ENCODE measurements around the gene MRPL12.

Gene MRPL12

GRCh38 chr17:81703747-81704654 lies 834 bp downstream of the MRPL12 start:
- DNase-seq, result peak; percentile 31

GRCh38 chr17:81705518-81706231 lies 2.5 kb downstream of the MRPL12 start:
- no peak for DNase-seq

DNA sequence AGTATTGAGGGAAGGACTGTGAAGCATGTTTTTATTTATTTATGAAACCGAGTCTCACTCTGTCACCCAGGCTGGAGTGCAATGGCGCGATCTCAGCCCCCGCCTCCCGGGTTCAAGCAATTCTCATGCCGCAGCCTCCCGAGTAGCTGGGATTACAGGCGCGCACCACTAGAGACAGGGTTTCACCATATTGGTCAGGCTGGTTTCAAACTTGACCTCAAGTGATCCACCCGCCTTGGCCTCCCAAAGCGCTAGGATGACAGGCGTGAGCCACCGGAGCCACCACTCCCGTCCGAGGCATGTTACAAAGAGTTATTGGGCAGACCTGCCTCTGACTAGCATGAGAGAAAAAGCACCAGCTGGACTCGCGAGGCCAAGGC lies 3.1 kb downstream of the MRPL12 start:
- DNase-seq, result no peak

GRCh38 chr17:81706757-81707624 lies 3.8 kb downstream of the MRPL12 start:
- no peak for DNase-seq

- DNase-seq, result no peak
Observed at GRCh38 chr17:81707725-81708646, 4.8 kb downstream of the MRPL12 start.

DNA sequence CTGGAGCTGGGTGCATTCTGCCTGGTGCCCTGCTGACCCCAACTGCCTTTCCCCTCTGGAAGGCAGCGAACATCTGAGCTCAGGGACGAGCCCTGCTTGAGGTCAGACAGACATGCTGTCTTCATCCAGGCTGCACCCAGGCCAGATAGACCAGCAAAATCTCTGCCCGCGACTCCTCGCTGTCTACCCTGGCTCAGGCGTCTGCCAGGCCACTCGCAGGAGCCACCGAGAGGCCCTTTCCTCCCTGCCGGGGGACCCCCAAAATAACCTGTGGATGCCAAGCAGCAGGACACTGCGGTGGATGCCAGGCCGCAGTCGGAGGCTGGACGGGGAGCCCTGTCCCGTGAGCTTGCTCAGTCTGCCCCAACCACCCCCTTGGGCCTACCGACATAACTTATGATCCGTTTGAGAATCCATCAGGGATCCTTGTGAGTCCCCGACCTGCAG lies 5.6 kb downstream of the MRPL12 start:
- no peak for DNase-seq

DNA sequence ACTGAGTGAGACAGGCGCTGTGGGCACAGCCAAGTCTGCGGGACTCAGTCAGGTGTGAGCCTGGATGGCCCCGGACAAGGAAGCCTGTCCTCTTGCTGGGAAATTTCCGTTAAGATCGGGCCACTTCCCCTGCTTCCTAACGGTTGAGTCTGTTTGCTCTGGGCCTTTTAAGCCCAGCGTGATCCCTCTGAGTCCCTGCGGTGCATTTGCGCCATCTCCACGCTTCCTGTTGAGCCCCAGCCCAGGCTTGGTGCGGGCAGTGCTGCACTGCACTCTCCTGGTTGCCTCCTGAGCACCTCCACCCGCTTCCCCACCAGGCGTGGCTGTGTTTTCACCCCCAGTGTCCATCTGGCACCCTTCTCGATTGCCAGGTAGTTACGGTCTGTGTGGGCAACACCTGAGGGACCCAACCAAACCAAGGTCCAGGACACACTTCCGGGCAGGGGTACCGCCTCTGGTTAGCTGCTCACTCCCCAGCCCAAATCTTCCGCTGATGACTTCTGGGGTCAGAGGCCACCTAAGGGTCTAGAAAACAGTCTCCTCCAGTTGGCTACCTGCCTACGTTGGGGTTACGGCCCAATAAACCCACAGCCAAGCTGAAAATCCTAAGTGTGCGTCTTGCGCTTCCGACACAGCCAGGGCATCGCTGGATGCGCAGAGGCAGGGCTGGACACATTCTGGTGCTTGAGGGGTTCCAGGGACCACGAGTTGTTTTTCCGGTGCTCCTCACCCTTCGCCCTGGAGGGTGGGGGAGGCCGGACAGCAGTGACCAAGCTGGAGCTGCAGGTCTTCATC lies 7.5 kb downstream of the MRPL12 start:
- DNase-seq, result no peak

DNA sequence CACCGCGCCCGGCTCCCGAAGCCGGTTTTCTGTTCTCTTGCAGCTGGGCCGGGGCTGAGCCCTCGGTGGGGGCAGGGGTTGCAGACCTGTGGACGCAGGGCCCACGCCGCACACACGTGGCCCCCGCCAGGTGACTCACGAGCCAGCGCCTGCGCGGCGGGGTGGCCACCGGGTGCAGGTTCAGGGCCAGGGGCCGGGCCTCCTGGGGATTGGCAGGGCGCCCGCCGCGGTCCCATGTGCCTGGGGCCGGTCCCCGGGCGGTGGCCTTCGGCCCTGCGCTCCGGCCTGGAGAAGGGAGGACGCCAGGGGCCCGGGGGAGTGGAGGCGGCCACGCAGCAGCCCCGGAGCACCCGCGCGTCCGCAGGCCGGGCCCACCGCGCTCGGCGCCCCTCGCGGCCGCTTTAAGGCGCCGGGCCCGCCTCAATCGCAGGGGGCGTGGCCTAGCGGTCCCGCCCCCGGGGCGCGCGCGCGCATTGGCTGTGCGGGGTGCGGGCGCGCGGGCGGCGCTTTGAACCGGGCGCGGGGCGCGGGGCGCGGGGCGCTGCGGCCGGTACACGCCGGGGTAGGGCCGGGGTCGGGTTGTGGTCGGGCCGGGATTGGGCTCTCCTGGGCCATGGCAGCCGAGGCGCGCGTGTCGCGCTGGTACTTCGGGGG lies 8.8 kb downstream of the MRPL12 start, which contains the start of gene SLC25A10:
TSS of gene SLC25A10 (plus strand) at position 471 of the 654 bp plus-strand sequence. CDS start at position 614, 143 bp downstream.
- peak; percentile 74 for DNase-seq

GRCh38 chr17:81712468-81713003 lies 9.4 kb downstream of the MRPL12 start:
- no peak for DNase-seq

DNA sequence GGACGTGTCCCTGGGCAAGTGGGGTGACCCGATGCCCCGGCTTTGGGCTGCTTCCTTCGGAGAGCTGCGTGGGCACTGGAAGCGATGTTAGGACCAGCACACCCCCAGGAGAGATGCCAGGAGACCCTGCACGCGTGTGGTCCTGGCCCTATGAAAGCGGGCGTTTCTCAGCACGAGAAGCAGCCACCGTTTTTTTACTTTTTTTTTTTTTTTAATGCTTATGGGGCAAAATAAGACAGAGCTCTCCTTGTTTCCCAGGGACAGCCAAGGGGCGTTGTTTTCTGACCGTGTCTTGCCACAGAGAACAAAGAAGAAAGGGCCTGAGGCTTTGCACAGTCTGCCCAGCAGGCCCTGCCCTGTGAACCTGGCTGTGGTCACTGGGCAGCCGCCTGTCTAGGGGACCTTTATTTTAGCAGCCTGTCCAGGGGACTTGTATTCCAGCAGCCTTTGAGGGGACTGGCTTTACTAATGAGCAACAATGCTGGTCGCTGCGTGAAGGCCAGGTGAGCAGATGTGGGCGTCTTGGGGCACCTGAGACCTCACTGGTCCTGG lies 9.9 kb downstream of the MRPL12 start:
- DNase-seq, result no peak

GRCh38 chr17:81713556-81714411 lies 10.6 kb downstream of the MRPL12 start:
- no peak for DNase-seq

DNA sequence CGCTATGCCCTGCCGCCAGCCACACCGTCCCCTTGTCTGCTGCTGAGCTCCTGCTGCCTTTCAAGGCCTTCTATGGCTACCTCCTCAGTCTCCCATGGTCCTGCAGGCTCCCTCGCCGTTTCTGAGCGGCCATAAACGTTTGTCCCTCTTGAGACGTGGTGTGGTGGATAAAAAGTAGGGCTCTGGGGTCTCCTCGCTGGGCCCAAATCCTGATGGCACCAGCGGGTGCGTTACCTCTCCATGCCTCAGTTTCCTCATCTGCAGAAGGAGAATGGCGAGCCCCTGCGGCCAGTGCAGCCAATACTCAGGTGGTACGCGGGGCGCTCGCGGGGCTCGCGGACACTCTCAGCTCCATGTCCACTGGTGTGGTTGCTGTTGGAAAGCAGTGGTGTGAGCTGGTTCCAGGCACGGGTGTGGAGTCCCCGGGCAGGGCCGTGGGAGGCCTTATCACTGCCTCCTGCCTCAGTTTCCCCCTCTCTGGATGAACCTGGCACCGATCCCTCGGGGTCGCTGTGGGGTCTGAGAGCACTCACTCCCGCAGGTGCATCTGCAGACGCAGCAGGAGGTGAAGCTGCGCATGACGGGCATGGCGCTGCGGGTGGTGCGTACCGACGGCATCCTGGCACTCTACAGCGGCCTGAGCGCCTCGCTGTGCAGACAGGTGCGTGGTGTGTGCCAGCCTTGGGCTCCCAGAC lies 11.4 kb downstream of the MRPL12 start:
- DNase-seq, result no peak

- no peak for DNase-seq
Observed at GRCh38 chr17:81715107-81715871, 12.1 kb downstream of the MRPL12 start.

GRCh38 chr17:81715872-81716673 lies 12.9 kb downstream of the MRPL12 start:
- DNase-seq, result no peak

DNA sequence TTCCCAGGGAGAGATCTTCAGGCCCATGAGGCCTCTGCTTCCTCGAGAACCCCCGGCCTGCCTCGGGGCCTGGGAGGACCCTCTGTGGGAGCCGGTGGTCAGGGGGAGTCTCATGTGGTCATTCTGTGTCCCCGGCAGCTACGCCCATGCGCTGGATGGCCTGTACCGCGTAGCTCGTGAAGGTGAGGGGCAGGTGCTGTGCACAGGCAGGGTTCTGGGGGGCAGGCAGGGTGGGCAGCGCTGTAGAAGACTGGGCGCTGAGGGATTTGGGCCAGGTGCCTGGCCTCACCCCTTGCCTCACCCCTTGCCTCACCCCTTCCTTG lies 13.5 kb downstream of the MRPL12 start:
- DNase-seq, result no peak

GRCh38 chr17:81717049-81717765 lies 14.0 kb downstream of the MRPL12 start:
- DNase-seq, result no peak

Data from central memory CD4-positive, alpha-beta T cell (primary cell).